Hepatocyte (in vitro differentiated cells): ENCODE results near the gene LIPC. TPM values are rescaled to one million over a fixed set of nuclear protein-coding genes. Genes with fewer than 3 reads are reported as not detected.

ENCODE experiments used
- DNase-seq: peaks from one replicate; pipeline ENCODE4 v3.0.0-alpha.2; 2016; ENCODE audit warnings: low spot score
- H2AFZ ChIP-seq: fragments of 200-600 bp; sonication (generic); 2 replicates; pipeline ENCODE4 v1.6.0; 2016; ENCODE audit warnings: antibody characterized with exemption, mild to moderate bottlenecking
- H3K27ac ChIP-seq: fragments of 200-600 bp; sonication (generic); 2 replicates; pipeline ENCODE4 v1.5.1; 2016; ENCODE audit warnings: mild to moderate bottlenecking
- H3K27me3 ChIP-seq: fragments of 200-600 bp; sonication (generic); 2 replicates; pipeline ENCODE4 v1.6.1; 2016
- H3K36me3 ChIP-seq: fragments of 200-600 bp; sonication (generic); replicated peaks from 2 replicates; pipeline ENCODE4 v1.5.1; 2016; ENCODE audit warnings: low read depth; ENCODE audit not compliant: insufficient read depth
- H3K4me1 ChIP-seq: fragments of 200-600 bp; sonication (generic); 2 replicates; pipeline ENCODE4 v1.5.1; 2016; ENCODE audit warnings: mild to moderate bottlenecking, moderate library complexity; ENCODE audit not compliant: insufficient read depth
- H3K4me2 ChIP-seq: fragments of 200-600 bp; sonication (generic); 2 replicates; pipeline ENCODE4 v1.6.0; 2016
- H3K4me3 ChIP-seq: fragments of 200-600 bp; sonication (generic); 2 replicates; pipeline ENCODE4 v1.5.1; 2016; ENCODE audit warnings: mild to moderate bottlenecking
- H3K79me2 ChIP-seq: fragments of 200-600 bp; sonication (generic); 2 replicates; pipeline ENCODE4 v1.6.0; 2017; ENCODE audit warnings: mild to moderate bottlenecking
- H3K9me2 ChIP-seq: fragments of 200-600 bp; sonication (generic); replicated peaks from 2 replicates; pipeline ENCODE4 v1.6.0; 2017; ENCODE audit warnings: mild to moderate bottlenecking; ENCODE audit not compliant: insufficient read depth
- H3K9me3 ChIP-seq: fragments of 200-600 bp; sonication (generic); 2 replicates; pipeline ENCODE4 v1.5.1; 2016; ENCODE audit warnings: low read depth, mild to moderate bottlenecking
- H4K20me1 ChIP-seq: fragments of 200-600 bp; sonication (generic); 2 replicates; pipeline ENCODE4 v1.6.0; 2016; ENCODE audit warnings: mild to moderate bottlenecking; ENCODE audit not compliant: insufficient read depth, poor library complexity, severe bottlenecking
- CTCF ChIP-seq: fragments of 200-600 bp; sonication (generic); IDR thresholded peaks from 2 replicates; pipeline ENCODE4 v1.5.1; 2016; ENCODE audit warnings: antibody characterized with exemption, mild to moderate bottlenecking; ENCODE audit not compliant: poor library complexity
- EZH2 ChIP-seq: fragments of 200-600 bp; sonication (generic); IDR thresholded peaks from 2 replicates; pipeline ENCODE4 v1.6.1; 2016; ENCODE audit warnings: antibody characterized with exemption, mild to moderate bottlenecking, borderline replicate concordance
- EZH2phosphoT487 ChIP-seq: fragments of 200-600 bp; sonication (generic); IDR thresholded peaks from one replicate; pipeline ENCODE4 v1.6.1; 2018; ENCODE audit warnings: antibody characterized with exemption, mild to moderate bottlenecking, low read depth, moderate library complexity; ENCODE audit not compliant: unreplicated experiment, severe bottlenecking
- WGBS: methylation state at CpG from one replicate; pipeline ENCODE4 v1.1.6; 2016; ENCODE audit warnings: low lambda C conversion rate; ENCODE audit errors: missing lambda C conversion rate; 5-methylcytosine and 5-hydroxymethylcytosine counted together
- polyA plus RNA-seq: library from polyadenylated mRNA; unstranded; fragments of >200 nt; fragmentation: Nextera tagmentation; extraction: Ambion mirVana; gene quantifications from 2 replicates; pipeline ENCODE4 v1.2.1, GENCODE V29; 2016
- total RNA-seq: library from RNA; depleted of rRNA; stranded (reverse); fragments of >200 nt; gene quantifications from 2 replicates; pipeline ENCODE4 v1.2.3, GENCODE V29; 2014

The LIPC gene
- total and polyA plus RNA-seq, 2 experiments from 2014 or later: 37.0 to 64.8 TPM

GRCh38 chr15:58398071-58398470 is 33.7 kb upstream of the LIPC start:
- DNase-seq: no peak
- no peaks in the 10 kb centered on the region for H3K36me3 ChIP-seq
- no peaks in the 10 kb centered on the region for H3K79me2 ChIP-seq
- no peak overlapping the region for H3K4me3 ChIP-seq
- H3K9me2 ChIP-seq: no peaks in the 10 kb centered on the region
- H2AFZ ChIP-seq: no peak overlapping the region
- 52% methylated on average over 1 of the region's 1 CpG for WGBS
- peaks cover 11% of the 10 kb centered on the region for H3K4me1 ChIP-seq
- no peaks in the 10 kb centered on the region for H4K20me1 ChIP-seq
- no peak overlapping the region for H3K4me2 ChIP-seq
- no peak overlapping the region for H3K27ac ChIP-seq
- no peaks in the 10 kb centered on the region for H3K9me3 ChIP-seq
- TF ChIP-seq EZH2phosphoT487 (no peak), CTCF (no peak), EZH2 (no peak)
- no peaks in the 10 kb centered on the region for H3K27me3 ChIP-seq

GRCh38 chr15:58398643-58399042 is 33.1 kb upstream of the LIPC start:
- DNase-seq: no peak
- no peak overlapping the region for H3K4me3 ChIP-seq
- no peaks in the 10 kb centered on the region for H3K27me3 ChIP-seq
- TF ChIP-seq EZH2phosphoT487 (no peak), CTCF (no peak), EZH2 (no peak)
- no peaks in the 10 kb centered on the region for H3K9me3 ChIP-seq
- no peaks in the 10 kb centered on the region for H3K9me2 ChIP-seq
- H3K36me3 ChIP-seq: no peaks in the 10 kb centered on the region
- H4K20me1 ChIP-seq: no peaks in the 10 kb centered on the region
- H3K27ac ChIP-seq: no peak overlapping the region
- H3K79me2 ChIP-seq: no peaks in the 10 kb centered on the region
- 83% methylated on average over 6 of the region's 6 CpGs for WGBS
- H2AFZ ChIP-seq: no peak overlapping the region
- peaks cover 7% of the 10 kb centered on the region for H3K4me1 ChIP-seq
- H3K4me2 ChIP-seq: no peak overlapping the region

GRCh38 chr15:58399739-58400138 is 32.1 kb upstream of the LIPC start:
- H3K79me2 ChIP-seq: no peaks in the 10 kb centered on the region
- 92% methylated on average over 4 of the region's 4 CpGs for WGBS
- TF ChIP-seq CTCF (no peak), EZH2 (no peak), EZH2phosphoT487 (no peak)
- H3K9me2 ChIP-seq: no peaks in the 10 kb centered on the region
- H3K27ac ChIP-seq: no peak overlapping the region
- H3K4me3 ChIP-seq: no peak overlapping the region
- no peaks in the 10 kb centered on the region for H3K36me3 ChIP-seq
- no peak for DNase-seq
- H3K4me2 ChIP-seq: no peak overlapping the region
- no peaks in the 10 kb centered on the region for H3K9me3 ChIP-seq
- peaks cover 7% of the 10 kb centered on the region for H3K4me1 ChIP-seq
- no peak overlapping the region for H2AFZ ChIP-seq
- no peaks in the 10 kb centered on the region for H4K20me1 ChIP-seq
- no peaks in the 10 kb centered on the region for H3K27me3 ChIP-seq

- Histone ChIP-seq H3K27ac (no peak overlapping the region), H3K9me2 (no peaks in the 10 kb centered on the region), H3K36me3 (no peaks in the 10 kb centered on the region), H4K20me1 (no peaks in the 10 kb centered on the region), H3K27me3 (no peaks in the 10 kb centered on the region), H3K4me3 (no peak overlapping the region), H3K4me2 (no peak overlapping the region), H3K9me3 (no peaks in the 10 kb centered on the region), H3K4me1 (peaks cover 3% of the 10 kb centered on the region), H2AFZ (no peak overlapping the region), H3K79me2 (no peaks in the 10 kb centered on the region)
- TF ChIP-seq CTCF (no peak), EZH2phosphoT487 (no peak), EZH2 (no peak)
- no peak for DNase-seq
- 80% methylated on average over 6 of the region's 6 CpGs for WGBS
Measured at GRCh38 chr15:58401276-58401675, 30.5 kb upstream of the LIPC start.
